GM18505 (cell line): ENCODE data around the gene IL1R1.
"Not testable (repeated sequence)": the region's sequence is repeated elsewhere in the genome, so short reads cannot be mapped to it uniquely, and the experiment has no call there.

Source experiments
- ATAC-seq: cut with Tn5 transposase; IDR thresholded peaks from one replicate; pipeline ENCODE4 v1.9.1; 2021; ENCODE audit not compliant: unreplicated experiment
- POLR2A ChIP-seq: IDR thresholded peaks from 4 replicates; pipeline ENCODE4 v1.6.1; 2011; ENCODE audit warnings: borderline replicate concordance; ENCODE audit not compliant: insufficient read depth, insufficient read length; ENCODE audit errors: extremely low read depth

IL1R1 gene

DNA sequence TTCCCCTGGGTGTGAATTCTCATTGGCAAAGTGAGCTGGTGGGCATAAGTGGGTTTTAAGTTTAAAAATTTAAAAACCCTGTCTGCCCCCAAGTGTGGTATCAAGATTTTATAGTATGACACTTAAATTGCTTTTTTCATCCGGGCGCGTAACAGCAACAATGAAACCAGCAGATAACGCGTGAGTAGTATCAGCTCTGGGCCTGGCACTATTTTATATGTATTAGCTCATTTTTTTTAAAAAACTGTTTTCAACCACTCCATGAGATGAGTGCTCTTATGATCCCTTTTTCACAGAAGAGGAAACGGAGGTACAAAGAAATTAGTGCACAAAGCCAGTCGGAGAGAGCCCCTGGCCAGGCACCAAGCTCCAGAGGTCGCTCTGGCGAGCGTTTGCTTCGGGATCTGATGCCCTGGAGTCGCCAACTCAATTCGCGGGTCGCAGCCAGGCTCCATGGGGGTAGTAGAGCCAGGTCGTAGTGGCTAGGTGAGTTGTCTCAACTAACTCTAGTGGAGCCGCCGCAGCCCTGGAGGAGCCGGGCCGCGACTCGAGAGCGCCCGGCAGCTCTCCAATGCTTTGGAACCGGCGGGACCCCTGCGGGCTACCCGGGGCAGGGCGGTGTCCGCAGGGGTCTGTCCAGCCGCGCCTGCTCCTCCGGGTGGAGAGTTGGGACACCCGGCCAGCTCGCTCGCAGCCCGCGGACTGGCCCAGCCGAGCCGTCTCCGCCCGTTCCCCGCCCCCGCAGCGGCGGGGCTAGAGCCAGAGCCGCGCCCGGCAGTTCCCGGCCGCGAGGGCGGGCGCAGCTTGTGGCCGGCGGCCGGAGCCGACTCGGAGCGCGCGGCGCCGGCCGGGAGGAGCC is at the start of gene IL1R1:
Gene IL1R1 (plus strand): TSS at position 777 of the 859 bp plus-strand sequence. CDS start 14,979 bp downstream, outside the sequence.
- no peak for ATAC-seq
- TF ChIP-seq POLR2A = no peak

DNA sequence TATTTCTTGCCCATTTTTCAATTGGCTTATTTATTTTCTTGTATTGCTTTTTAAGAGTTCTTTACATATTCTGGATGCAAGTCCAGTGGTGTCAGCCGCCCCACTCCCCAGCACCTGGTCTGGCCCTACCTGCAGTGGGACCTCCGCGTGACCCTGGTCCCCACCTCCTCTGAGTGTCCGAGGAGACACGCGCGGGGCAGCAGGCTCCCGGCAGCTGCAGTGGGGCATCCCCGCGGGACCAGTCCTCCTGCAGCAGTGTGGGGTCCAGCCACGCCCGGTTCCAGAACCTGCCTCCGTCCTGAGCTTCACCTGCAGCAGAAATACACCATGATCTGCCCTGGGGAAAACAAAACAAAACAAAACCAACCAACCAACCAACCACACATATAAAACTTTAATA is 48.9 kb upstream of the IL1R1 start:
- no peak for TF ChIP-seq POLR2A
- no peak for ATAC-seq

DNA sequence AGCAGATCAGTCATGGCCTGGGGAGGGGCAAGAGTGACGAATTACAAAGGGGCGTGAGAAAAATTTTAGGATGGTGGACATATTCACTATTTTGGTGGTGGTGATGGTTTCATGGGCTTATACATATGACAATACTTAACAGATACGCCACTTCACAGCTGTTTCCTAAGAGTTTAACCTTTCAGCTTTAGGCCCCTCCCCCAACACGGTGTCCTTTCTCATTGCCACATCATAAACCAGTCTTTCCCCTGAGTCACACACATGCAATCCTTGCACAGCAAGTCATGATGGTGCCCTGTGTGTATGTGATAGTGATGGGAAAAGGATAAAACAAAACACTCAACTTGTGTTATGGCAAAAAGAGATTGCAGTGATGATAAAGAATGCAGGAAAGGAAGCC is 47.6 kb upstream of the IL1R1 start:
- TF ChIP-seq POLR2A = no peak
- no peak for ATAC-seq

- no peak for TF ChIP-seq POLR2A
- no peak for ATAC-seq
These were observed 46.4 kb upstream of the IL1R1 start for GRCh38 chr2:102096103-102096502.

DNA sequence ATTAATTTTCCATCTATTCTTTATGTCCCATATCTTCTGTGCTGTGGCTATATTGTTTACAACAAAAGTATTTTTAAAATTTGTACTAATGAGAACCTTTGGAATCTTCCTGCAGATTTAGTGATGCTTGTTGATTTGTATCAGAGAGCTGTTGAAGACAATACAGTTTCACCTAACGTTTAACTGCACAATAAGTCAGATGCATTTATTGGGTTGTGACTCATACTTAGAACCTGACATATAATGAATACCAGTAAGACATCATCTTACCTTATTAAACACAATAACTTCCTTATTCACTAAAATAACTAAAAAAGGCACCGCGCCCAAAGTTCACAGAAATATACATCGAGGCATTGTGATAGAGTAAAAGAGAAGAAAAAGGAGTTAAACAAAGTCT is 43.8 kb upstream of the IL1R1 start:
- no peak for TF ChIP-seq POLR2A
- no peak for ATAC-seq

- ATAC-seq = no peak
- TF ChIP-seq POLR2A = no peak
These were observed 42.8 kb upstream of the IL1R1 start for GRCh38 chr2:102099536-102100298.

DNA sequence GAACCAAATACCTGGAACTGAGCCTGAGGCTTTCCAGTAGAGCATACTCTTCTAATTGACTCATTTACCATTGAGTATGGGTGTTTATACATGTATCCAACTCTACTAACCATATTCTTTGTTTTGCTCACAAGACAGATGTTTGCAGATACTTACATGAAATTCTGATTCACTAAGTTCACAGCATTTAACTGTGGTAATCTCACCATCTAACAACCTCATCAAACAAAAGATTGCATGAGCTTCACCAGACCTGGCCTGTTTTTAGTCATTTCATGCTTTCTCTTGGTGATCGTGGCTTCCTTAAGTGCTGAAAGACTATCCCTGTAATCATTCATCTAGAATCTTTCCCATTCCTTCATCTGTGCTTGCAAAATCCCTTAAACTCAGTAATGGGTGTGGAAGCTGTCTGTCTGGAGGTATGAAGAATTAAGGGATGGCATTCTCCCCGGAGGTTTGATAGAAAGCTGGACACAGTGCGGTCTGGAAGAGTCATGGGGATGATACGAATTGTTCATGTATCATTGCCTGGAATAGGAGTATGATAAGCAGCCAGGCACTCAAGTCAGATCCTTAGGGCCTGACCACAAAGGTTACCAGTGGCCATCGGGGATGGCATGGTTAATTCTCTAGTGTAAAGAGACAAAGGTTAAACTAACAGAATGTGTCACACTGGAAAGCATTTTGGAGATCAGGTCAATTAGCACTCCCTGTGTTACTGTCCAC is 42.0 kb upstream of the IL1R1 start:
- TF ChIP-seq POLR2A = no peak
- ATAC-seq = no peak

GRCh38 chr2:102101097-102101848 is 41.3 kb upstream of the IL1R1 start:
- no peak for ATAC-seq
- TF ChIP-seq POLR2A = no peak

- no peak for ATAC-seq
These were observed 40.5 kb upstream of the IL1R1 start for GRCh38 chr2:102101849-102102635.

DNA sequence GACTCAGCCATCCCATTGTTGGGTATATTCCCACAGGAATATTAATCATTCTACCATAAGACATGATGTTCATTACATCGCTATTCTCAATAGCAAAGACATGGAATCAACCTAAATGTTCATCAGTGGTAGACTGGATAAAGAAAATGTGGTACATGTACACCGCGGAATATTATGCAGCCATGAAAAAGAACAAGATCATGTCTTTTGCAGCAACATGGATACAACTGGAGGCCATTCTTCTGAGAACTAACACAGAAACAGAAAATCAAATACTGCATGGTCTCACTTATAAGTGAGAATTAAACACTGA is 40.0 kb upstream of the IL1R1 start:
- ATAC-seq = not testable (repeated sequence)

More at GRCh38 chr2:102101849-102102635, 40.5 kb upstream of the IL1R1 start:
- TF ChIP-seq POLR2A = no peak

DNA sequence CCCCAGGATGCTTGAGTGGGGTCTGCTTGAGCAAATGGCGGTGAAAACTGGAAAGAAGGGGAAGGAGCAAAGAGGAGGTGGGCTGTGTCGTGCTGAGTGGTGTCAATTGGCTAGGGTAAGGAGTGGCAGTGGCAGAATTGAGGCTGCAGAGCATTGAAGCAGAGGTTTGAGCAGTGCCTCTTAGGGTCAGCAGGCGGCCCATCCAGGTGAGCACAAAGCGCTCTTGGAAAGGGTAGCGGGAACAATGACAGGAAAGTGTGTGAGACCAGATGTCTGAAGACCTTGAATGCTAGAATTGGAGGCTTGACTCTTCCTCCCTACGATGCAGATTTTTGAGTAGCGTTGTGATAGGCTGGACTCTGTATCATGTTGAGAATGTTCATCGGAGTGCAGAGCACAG is 39.3 kb upstream of the IL1R1 start:
- ATAC-seq = no peak
- TF ChIP-seq POLR2A = no peak
